Ectodermal cell (in vitro differentiated cells): ENCODE measurements around the gene PPM1H.

Experiments used
- H3K27ac ChIP-seq: 2 replicates; pipeline ENCODE4 v1.7.0; 2013; ENCODE audit warnings: mild to moderate bottlenecking, low read depth, low read length; ENCODE audit not compliant: insufficient read depth, poor library complexity, severe bottlenecking
- H3K27me3 ChIP-seq: 2 replicates; pipeline ENCODE4 v1.7.0; 2013; ENCODE audit warnings: mild to moderate bottlenecking, low read length; ENCODE audit not compliant: insufficient read depth, control insufficient read depth, poor library complexity, severe bottlenecking
- H3K36me3 ChIP-seq: one replicate; pipeline ENCODE4 v1.7.0; 2013; ENCODE audit warnings: low read length; ENCODE audit not compliant: control insufficient read depth, insufficient read depth
- H3K4me1 ChIP-seq: one replicate; pipeline ENCODE4 v1.7.0; 2013; ENCODE audit warnings: low read length; ENCODE audit not compliant: control insufficient read depth, insufficient read depth
- H3K4me3 ChIP-seq: 2 replicates; pipeline ENCODE4 v1.7.0; 2013; ENCODE audit warnings: low read depth, low read length, control low read depth; ENCODE audit not compliant: insufficient read depth
- H3K9me3 ChIP-seq: 2 replicates; pipeline ENCODE4 v1.7.0; 2013; ENCODE audit warnings: mild to moderate bottlenecking, low read length, moderate library complexity; ENCODE audit not compliant: control insufficient read depth
- WGBS, 2 experiments: methylation state at CpG; one replicate each; pipeline ENCODE4 v1.1.7; 2013; ENCODE audit warnings: missing lambda C conversion rate in 2 of 2; 5-methylcytosine and 5-hydroxymethylcytosine counted together

The PPM1H gene

GRCh38 chr12:62843716-62844115 lies 91.2 kb downstream of the PPM1H start:
- Histone ChIP-seq H3K9me3 (no peaks in the 10 kb centered on the region), H3K4me1 (no peaks in the 10 kb centered on the region), H3K4me3 (no peak overlapping the region), H3K36me3 (no peaks in the 10 kb centered on the region), H3K27ac (no peak overlapping the region), H3K27me3 (no peaks in the 10 kb centered on the region)
- WGBS, 2 experiments = 56 to 57% methylated on average over 1 of the region's 1 CpG

- WGBS, 2 experiments = 93 to 100% methylated on average over 2 to 3 of the region's 3 CpGs
- Histone ChIP-seq H3K27ac (no peak overlapping the region), H3K36me3 (no peaks in the 10 kb centered on the region), H3K9me3 (no peaks in the 10 kb centered on the region), H3K27me3 (no peaks in the 10 kb centered on the region), H3K4me1 (no peaks in the 10 kb centered on the region), H3K4me3 (no peak overlapping the region)
Observed at GRCh38 chr12:62841846-62842245, 93.1 kb downstream of the PPM1H start.

- Histone ChIP-seq H3K36me3 (no peaks in the 10 kb centered on the region), H3K4me3 (no peak overlapping the region), H3K27me3 (no peaks in the 10 kb centered on the region), H3K9me3 (no peaks in the 10 kb centered on the region), H3K27ac (no peak overlapping the region), H3K4me1 (no peaks in the 10 kb centered on the region)
- 92 to 95% methylated on average over 4 of the region's 4 CpGs for WGBS, 2 experiments
Observed at GRCh38 chr12:62840806-62841205, 94.1 kb downstream of the PPM1H start.

GRCh38 chr12:62839869-62840660 lies 94.9 kb downstream of the PPM1H start:
- H3K27ac ChIP-seq = no peak overlapping the region
- no peaks in the 10 kb centered on the region for H3K36me3 ChIP-seq
- H3K27me3 ChIP-seq = no peaks in the 10 kb centered on the region
- H3K4me3 ChIP-seq = no peak overlapping the region
- H3K4me1 ChIP-seq = no peaks in the 10 kb centered on the region
- no peaks in the 10 kb centered on the region for H3K9me3 ChIP-seq
- 87 to 93% methylated on average over 4 to 5 of the region's 5 CpGs for WGBS, 2 experiments

- 89 to 90% methylated on average over 10 of the region's 10 CpGs for WGBS, 2 experiments
- H3K9me3 ChIP-seq = no peaks in the 10 kb centered on the region
- no peaks in the 10 kb centered on the region for H3K36me3 ChIP-seq
- H3K27ac ChIP-seq = no peak overlapping the region
- H3K4me1 ChIP-seq = peaks cover 6% of the 10 kb centered on the region
- H3K27me3 ChIP-seq = no peaks in the 10 kb centered on the region
- no peak overlapping the region for H3K4me3 ChIP-seq
Observed at GRCh38 chr12:62834971-62835547, 99.9 kb downstream of the PPM1H start.

GRCh38 chr12:62834406-62834805 lies 100.5 kb downstream of the PPM1H start:
- Histone ChIP-seq H3K36me3 (no peaks in the 10 kb centered on the region), H3K27ac (no peak overlapping the region)
- WGBS, 2 experiments = 96 to 97% methylated on average over 4 of the region's 4 CpGs

GRCh38 chr12:62833634-62834033 lies 101.3 kb downstream of the PPM1H start:
- no peak overlapping the region for H3K27ac ChIP-seq
- peaks cover 6% of the 10 kb centered on the region for H3K4me1 ChIP-seq
- no peak overlapping the region for H3K4me3 ChIP-seq
- H3K9me3 ChIP-seq = no peaks in the 10 kb centered on the region
- no peaks in the 10 kb centered on the region for H3K36me3 ChIP-seq
- H3K27me3 ChIP-seq = no peaks in the 10 kb centered on the region
- WGBS, 2 experiments = 92 to 98% methylated on average over 3 to 6 of the region's 6 CpGs

More at GRCh38 chr12:62834406-62834805, 100.5 kb downstream of the PPM1H start:
- Histone ChIP-seq H3K4me3 (no peak overlapping the region), H3K9me3 (no peaks in the 10 kb centered on the region), H3K4me1 (peaks cover 6% of the 10 kb centered on the region), H3K27me3 (no peaks in the 10 kb centered on the region)

GRCh38 chr12:62832558-62832957 lies 102.4 kb downstream of the PPM1H start:
- 94 to 95% methylated on average over 3 of the region's 3 CpGs for WGBS, 2 experiments
- H3K27ac ChIP-seq = no peak overlapping the region
- H3K9me3 ChIP-seq = no peaks in the 10 kb centered on the region

GRCh38 chr12:62832027-62832426 lies 102.9 kb downstream of the PPM1H start:
- Histone ChIP-seq H3K4me1 (peaks cover 6% of the 10 kb centered on the region), H3K27ac (no peak overlapping the region), H3K9me3 (no peaks in the 10 kb centered on the region), H3K27me3 (no peaks in the 10 kb centered on the region), H3K4me3 (no peak overlapping the region), H3K36me3 (no peaks in the 10 kb centered on the region)
- WGBS, 2 experiments = 94 to 95% methylated on average over 7 of the region's 7 CpGs

More at GRCh38 chr12:62832558-62832957, 102.4 kb downstream of the PPM1H start:
- H3K27me3 ChIP-seq = no peaks in the 10 kb centered on the region
- no peak overlapping the region for H3K4me3 ChIP-seq
- H3K4me1 ChIP-seq = peaks cover 6% of the 10 kb centered on the region
- no peaks in the 10 kb centered on the region for H3K36me3 ChIP-seq

- WGBS, 2 experiments = 81 to 96% methylated on average over 2 of the region's 2 CpGs
- H3K27me3 ChIP-seq = no peaks in the 10 kb centered on the region
- no peaks in the 10 kb centered on the region for H3K9me3 ChIP-seq
- H3K4me1 ChIP-seq = no peaks in the 10 kb centered on the region
- H3K27ac ChIP-seq = no peak overlapping the region
- no peaks in the 10 kb centered on the region for H3K36me3 ChIP-seq
- H3K4me3 ChIP-seq = no peak overlapping the region
Observed at GRCh38 chr12:62827855-62828254, 107.1 kb downstream of the PPM1H start.
